ENCODE results near the gene CYP27C1. TPM values are rescaled to one million over a fixed set of nuclear protein-coding genes. Genes with fewer than 3 reads are reported as not detected.
"Not testable (repeated sequence)": the region's sequence is repeated elsewhere in the genome, so short reads cannot be mapped to it uniquely, and the experiment has no call there.

CYP27C1 gene
- total and polyA plus RNA-seq, 8 donors: 0.02 to 0.09 (median 0.03) TPM; not detected in 3

- no peak for DNase-seq
- Histone ChIP-seq H3K36me3 (peaks cover 3 to 31% (median 18%) of the 10 kb centered on the region in 3 donors), H3K9me3 (no peaks in the 10 kb centered on the region), H3K27ac (no peak overlapping the region), H3K4me3 (no peak overlapping the region), H3K27me3 (no peaks in the 10 kb centered on the region), H3K4me1 (no peaks in the 10 kb centered on the region)
- no peak for FAIRE-seq
- TF ChIP-seq CTCF (IDR thresholded peaks at IDR 0.05): no peak
- intact Hi-C loops (cut with DNase I): no loop called here
- WGBS, 2 donors: 92 to 93% methylated on average over 3 of the region's 3 CpGs
- no peak for ATAC-seq
Observed at GRCh38 chr2:127256381-127256780, 36.3 kb upstream of the CYP27C1 start.

- no peak for TF ChIP-seq CTCF (IDR thresholded peaks at IDR 0.05)
- H3K36me3 ChIP-seq: peaks cover 3 to 24% (median 12%) of the 10 kb centered on the region in 3 donors
- no peaks in the 10 kb centered on the region for H3K4me1 ChIP-seq
- no peak for ATAC-seq
- no peak overlapping the region for H3K27ac ChIP-seq
- intact Hi-C loops (cut with DNase I): no loop called here
- H3K4me3 ChIP-seq: no peak overlapping the region
- DNase-seq: no peak
- no peak for FAIRE-seq
- H3K27me3 ChIP-seq: no peaks in the 10 kb centered on the region
- no peaks in the 10 kb centered on the region for H3K9me3 ChIP-seq
- 96 to 98% methylated on average over 6 of the region's 6 CpGs for WGBS, 2 donors
Observed at GRCh38 chr2:127255721-127256120, 35.6 kb upstream of the CYP27C1 start.

GRCh38 chr2:127255146-127255545 is 35.0 kb upstream of the CYP27C1 start:
- ATAC-seq (no peak), FAIRE-seq (no peak), DNase-seq (no peak)
- Histone ChIP-seq H3K4me1 (no peaks in the 10 kb centered on the region), H3K27me3 (no peaks in the 10 kb centered on the region), H3K9me3 (no peaks in the 10 kb centered on the region), H3K27ac (no peak overlapping the region), H3K36me3 (peaks cover 3 to 19% (median 9%) of the 10 kb centered on the region in 3 donors), H3K4me3 (no peak overlapping the region)
- intact Hi-C loops (cut with DNase I): no loop called here
- WGBS, 2 donors: 75 to 80% methylated on average over 2 of the region's 2 CpGs
- TF ChIP-seq CTCF (IDR thresholded peaks at IDR 0.05): no peak

DNA sequence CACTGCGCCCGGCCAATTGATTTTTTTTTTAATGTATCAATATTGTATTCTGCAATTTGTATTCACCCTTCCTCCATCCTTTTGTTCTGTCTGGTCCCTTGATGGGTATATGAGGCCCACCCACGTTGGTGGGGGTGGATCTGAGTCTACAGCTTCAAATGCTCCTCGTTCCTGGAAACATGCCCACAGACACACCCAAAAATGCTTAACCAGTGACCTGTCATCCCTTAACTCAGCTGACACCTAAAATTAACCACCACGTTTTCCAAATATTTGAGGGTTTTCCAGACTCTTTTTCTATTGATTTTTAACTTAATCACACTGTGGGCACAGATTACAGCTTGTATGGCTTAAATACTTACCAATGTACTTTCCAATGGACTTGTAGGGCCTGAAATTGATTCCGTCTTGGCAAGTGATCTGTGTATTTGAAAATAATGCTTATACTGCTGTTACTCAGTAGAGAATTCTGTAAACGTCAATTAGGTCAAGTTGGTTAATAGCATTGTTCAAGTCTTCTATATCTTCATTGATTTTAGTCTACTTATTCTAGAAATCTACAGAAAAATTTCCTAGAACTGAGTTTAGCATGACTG is 34.4 kb upstream of the CYP27C1 start:
- no peaks in the 10 kb centered on the region for H3K4me1 ChIP-seq
- intact Hi-C loops (cut with DNase I): no loop called here
- WGBS, 2 donors: 42 to 44% methylated on average over 7 of the region's 7 CpGs
- no peak for DNase-seq
- TF ChIP-seq CTCF (IDR thresholded peaks at IDR 0.05): no peak
- peak in 1 of 4 donors; percentile 40 for ATAC-seq
- no peaks in the 10 kb centered on the region for H3K27me3 ChIP-seq
- no peaks in the 10 kb centered on the region for H3K9me3 ChIP-seq
- no peak for FAIRE-seq
- no peak overlapping the region for H3K4me3 ChIP-seq
- H3K36me3 ChIP-seq: peaks cover 3 to 12% (median 9%) of the 10 kb centered on the region in 3 donors
- no peak overlapping the region for H3K27ac ChIP-seq

GRCh38 chr2:127241184-127241583 is 21.1 kb upstream of the CYP27C1 start:
- H3K27me3 ChIP-seq; intact Hi-C loops (cut with DNase I); FAIRE-seq; H3K4me1 ChIP-seq; H3K9me3 ChIP-seq; DNase-seq; H3K36me3 ChIP-seq; H3K27ac ChIP-seq; H3K4me3 ChIP-seq; ATAC-seq: not testable (repeated sequence)
- 70 to 79% methylated on average over 2 of the region's 2 CpGs for WGBS, 2 donors

All from pancreas (tissue), 10 donors.